GM21360 (cell line): Measurements from ENCODE around the gene PABPC1L.
"Not testable (repeated sequence)": the region's sequence is repeated elsewhere in the genome, so short reads cannot be mapped to it uniquely, and the experiment has no call there.

Experiments
- ATAC-seq: cut with Tn5 transposase; IDR thresholded peaks from one replicate; pipeline ENCODE4 v1.9.1; 2021; ENCODE audit warnings: mild to moderate bottlenecking, moderate library complexity; ENCODE audit not compliant: unreplicated experiment

Gene PABPC1L

GRCh38 chr20:44909872-44910689 is at the start of gene PABPC1L:
Gene PABPC1L, plus strand, starts transcription at chr20:44910060. Its CDS starts 84 bp downstream, at chr20:44910144.
- peak; percentile 78 for ATAC-seq

- ATAC-seq = no peak
These were observed 48.3 kb upstream of the PABPC1L start for GRCh38 chr20:44861531-44862006.

- no peak for ATAC-seq
These were observed 47.6 kb upstream of the PABPC1L start for GRCh38 chr20:44862286-44862685.

- ATAC-seq = not testable (repeated sequence)
These were observed 46.3 kb upstream of the PABPC1L start for GRCh38 chr20:44863365-44864084.

- ATAC-seq = not testable (repeated sequence)
These were observed 45.4 kb upstream of the PABPC1L start for GRCh38 chr20:44864493-44864892.

GRCh38 chr20:44866703-44867335 is 43.0 kb upstream of the PABPC1L start:
- ATAC-seq = no peak

- no peak for ATAC-seq
These were observed 40.4 kb upstream of the PABPC1L start for GRCh38 chr20:44869471-44869870.

GRCh38 chr20:44882360-44882759 is 27.5 kb upstream of the PABPC1L start:
- not testable (repeated sequence) for ATAC-seq

- ATAC-seq = no peak
These were observed 26.5 kb upstream of the PABPC1L start for GRCh38 chr20:44883214-44883902.

- ATAC-seq = no peak
These were observed 24.9 kb upstream of the PABPC1L start for GRCh38 chr20:44884907-44885391.

- peak; percentile 90 for ATAC-seq
These were observed 24.2 kb upstream of the PABPC1L start, which contains the start of gene YWHAB for GRCh38 chr20:44885392-44886265. Gene YWHAB, plus strand, starts transcription at chr20:44885705. Its CDS starts 15,829 bp downstream, at chr20:44901534.

- no peak for ATAC-seq
These were observed 23.6 kb upstream of the PABPC1L start for GRCh38 chr20:44886266-44886651.

GRCh38 chr20:44886828-44887227 is 23.0 kb upstream of the PABPC1L start:
- ATAC-seq = no peak

GRCh38 chr20:44887466-44887865 is 22.4 kb upstream of the PABPC1L start:
- no peak for ATAC-seq

GRCh38 chr20:44888226-44889103 is 21.4 kb upstream of the PABPC1L start:
- ATAC-seq = no peak

GRCh38 chr20:44891826-44892225 is 18.0 kb upstream of the PABPC1L start:
- ATAC-seq = no peak

GRCh38 chr20:44894959-44895358 is 14.9 kb upstream of the PABPC1L start:
- no peak for ATAC-seq

GRCh38 chr20:44896583-44896982 is 13.3 kb upstream of the PABPC1L start:
- ATAC-seq = no peak

- ATAC-seq = no peak
These were observed 12.7 kb upstream of the PABPC1L start for GRCh38 chr20:44897133-44897532.
